Keratinocyte (primary cell): ENCODE data around the gene HNRNPA2B1. TPM values are rescaled to one million over a fixed set of nuclear protein-coding genes. Genes with fewer than 3 reads are reported as not detected.

Source experiments
- DNase-seq: peaks from one replicate; pipeline ENCODE4 v3.0.0-alpha.2; 2011; ENCODE audit warnings: low read depth, missing footprints, low spot score
- FAIRE-seq: peaks from 2 replicates; lab custom pipeline; 2011; peaks lifted over from hg19 to GRCh38; lab: Jason Lieb, UNC
- H2AFZ ChIP-seq: 2 replicates; pipeline ENCODE4 v1.6.0; 2012; ENCODE audit warnings: low read length, control low read depth, inconsistent platforms; ENCODE audit not compliant: control insufficient read depth
- H3K27ac ChIP-seq: 2 replicates; pipeline ENCODE4 v1.5.1; 2011; ENCODE audit warnings: low read length; ENCODE audit not compliant: control insufficient read depth, insufficient read depth
- H3K27me3 ChIP-seq: 3 replicates; pipeline ENCODE4 v1.6.0; 2011; ENCODE audit warnings: low read length; ENCODE audit not compliant: control insufficient read depth, insufficient read depth; ENCODE audit errors: extremely low read depth
- H3K36me3 ChIP-seq, 2 experiments: 2 replicates in 1 of 2; 3 replicates in 1 of 2; pipeline ENCODE4 v1.5.1; 2011; ENCODE audit warnings: low read length in 2 of 2, mild to moderate bottlenecking in 1 of 2; ENCODE audit not compliant: control insufficient read depth in 2 of 2, insufficient read depth in 2 of 2; ENCODE audit errors: extremely low read depth in 1 of 2
- H3K4me1 ChIP-seq: 3 replicates; pipeline ENCODE4 v1.5.1; 2011; ENCODE audit warnings: low read length; ENCODE audit not compliant: control insufficient read depth, insufficient read depth; ENCODE audit errors: extremely low read depth
- H3K4me2 ChIP-seq: 3 replicates; pipeline ENCODE4 v1.6.0; 2011; ENCODE audit warnings: low read depth, low read length; ENCODE audit not compliant: control insufficient read depth, insufficient read depth; ENCODE audit errors: extremely low read depth
- H3K4me3 ChIP-seq, 3 experiments: fragments of 200-600 bp in 1 of 3; sonication (generic) in 1 of 3; 2 replicates in 2 of 3; 3 replicates in 1 of 3; pipeline ENCODE4 v1.5.1; 2011 to 2016; ENCODE audit warnings: low read length in 3 of 3, mild to moderate bottlenecking in 3 of 3, control low read depth in 2 of 3, inconsistent platforms in 1 of 3, low read depth in 1 of 3, mixed read lengths in 1 of 3, mixed run types in 1 of 3, moderate library complexity in 1 of 3; ENCODE audit not compliant: control insufficient read depth in 2 of 3, insufficient read depth in 2 of 3; ENCODE audit errors: extremely low read depth in 1 of 3
- H3K79me2 ChIP-seq: 2 replicates; pipeline ENCODE4 v1.6.0; 2012; ENCODE audit warnings: low read length; ENCODE audit not compliant: control insufficient read depth, insufficient read depth
- H3K9ac ChIP-seq: 3 replicates; pipeline ENCODE4 v1.6.0; 2011; ENCODE audit warnings: low read length; ENCODE audit not compliant: control insufficient read depth, insufficient read depth; ENCODE audit errors: extremely low read depth
- H3K9me1 ChIP-seq: 3 replicates; pipeline ENCODE4 v1.6.0; 2011; ENCODE audit warnings: low read length; ENCODE audit not compliant: control insufficient read depth, insufficient read depth; ENCODE audit errors: extremely low read depth
- H3K9me3 ChIP-seq: 2 replicates; pipeline ENCODE4 v1.5.1; 2012; ENCODE audit warnings: low read depth, low read length; ENCODE audit not compliant: control insufficient read depth
- H4K20me1 ChIP-seq: 3 replicates; pipeline ENCODE4 v1.6.0; 2011; ENCODE audit warnings: low read length; ENCODE audit not compliant: control insufficient read depth, insufficient read depth; ENCODE audit errors: extremely low read depth
- EZH2 ChIP-seq: IDR thresholded peaks from one replicate; pipeline ENCODE4 v1.6.1; 2012; ENCODE audit warnings: inconsistent platforms, mild to moderate bottlenecking, low read length, moderate library complexity
- dilution Hi-C: fragments of 300-500 bp; cut with MboI; formaldehyde crosslinking; loops from one replicate; pipeline ENCODE4 v1.7.0; 2020; ENCODE audit warnings: low sequenced_read_pairs; ENCODE audit not compliant: extremely low pct_ligation_motif_present
- polyA plus RNA-seq, 5 experiments: library from polyadenylated mRNA; depleted of rRNA in 3 of 5; stranded (reverse) in 3 of 5; stranded (forward) in 1 of 5; unstranded in 1 of 5; fragments of >200 nt; gene quantifications; 1 replicate in 1 of 5; 2 replicates in 3 of 5; 3 replicates in 1 of 5; pipeline versions ENCODE4 v1.2.1 to v1.2.3, GENCODE V29; 2011 to 2012; ENCODE audit warnings: missing spikeins in 2 of 5, low read depth in 1 of 5, low replicate concordance in 1 of 5
- TF ChIP-seq, protein P1 (sequence below), 3 experiments: IDR thresholded peaks in 1 of 3; conservative IDR thresholded peaks in 1 of 3; optimal IDR thresholded peaks in 1 of 3; 2 replicates in 2 of 3; 3 replicates in 1 of 3; pipeline versions ENCODE3 to v1.5.1; 2011; ENCODE audit warnings: low read length in 3 of 3, mild to moderate bottlenecking in 3 of 3, moderate library complexity in 2 of 3, control low read depth in 1 of 3, inconsistent platforms in 1 of 3; ENCODE audit not compliant: insufficient read depth in 2 of 3; ENCODE audit errors: extremely low read depth in 1 of 3

HNRNPA2B1 gene
- polyA plus RNA-seq, 1 donor (not counting 4 experiments of a cell fraction or from before 2014, with no cell fraction given), result 511 TPM

GRCh38 chr7:26180792-26181198 lies 19.8 kb downstream of the HNRNPA2B1 start:
- Histone ChIP-seq H3K36me3 (no peaks in the 10 kb centered on the region), H3K4me1 (no peaks in the 10 kb centered on the region), H3K9me1 (no peaks in the 10 kb centered on the region), H3K27me3 (no peaks in the 10 kb centered on the region), H3K4me3 (no peak overlapping the region), H3K9me3 (no peaks in the 10 kb centered on the region), H3K27ac (no peak overlapping the region), H3K79me2 (no peaks in the 10 kb centered on the region), H3K4me2 (no peak overlapping the region), H2AFZ (no peak overlapping the region), H3K9ac (no peak overlapping the region), H4K20me1 (peaks cover 6% of the 10 kb centered on the region)
- no peak for TF ChIP-seq EZH2
- TF ChIP-seq, protein P1, sequence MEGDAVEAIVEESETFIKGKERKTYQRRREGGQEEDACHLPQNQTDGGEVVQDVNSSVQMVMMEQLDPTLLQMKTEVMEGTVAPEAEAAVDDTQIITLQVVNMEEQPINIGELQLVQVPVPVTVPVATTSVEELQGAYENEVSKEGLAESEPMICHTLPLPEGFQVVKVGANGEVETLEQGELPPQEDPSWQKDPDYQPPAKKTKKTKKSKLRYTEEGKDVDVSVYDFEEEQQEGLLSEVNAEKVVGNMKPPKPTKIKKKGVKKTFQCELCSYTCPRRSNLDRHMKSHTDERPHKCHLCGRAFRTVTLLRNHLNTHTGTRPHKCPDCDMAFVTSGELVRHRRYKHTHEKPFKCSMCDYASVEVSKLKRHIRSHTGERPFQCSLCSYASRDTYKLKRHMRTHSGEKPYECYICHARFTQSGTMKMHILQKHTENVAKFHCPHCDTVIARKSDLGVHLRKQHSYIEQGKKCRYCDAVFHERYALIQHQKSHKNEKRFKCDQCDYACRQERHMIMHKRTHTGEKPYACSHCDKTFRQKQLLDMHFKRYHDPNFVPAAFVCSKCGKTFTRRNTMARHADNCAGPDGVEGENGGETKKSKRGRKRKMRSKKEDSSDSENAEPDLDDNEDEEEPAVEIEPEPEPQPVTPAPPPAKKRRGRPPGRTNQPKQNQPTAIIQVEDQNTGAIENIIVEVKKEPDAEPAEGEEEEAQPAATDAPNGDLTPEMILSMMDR (optimal IDR thresholded peaks at IDR 0.05 in 1 of 3, IDR thresholded peaks at IDR 0.05 in 1 of 3, conservative IDR thresholded peaks at IDR 0.05 in 1 of 3; ENCODE audit: extremely low read depth in 1 of 3, insufficient read depth in 2 of 3, low read length in 3 of 3), result no peak
- no peak for FAIRE-seq
- dilution Hi-C loops, result no loop called here
- no peak for DNase-seq

- FAIRE-seq, result no peak
- Histone ChIP-seq H3K4me3 (no peak overlapping the region), H3K9ac (no peak overlapping the region), H3K9me3 (no peaks in the 10 kb centered on the region), H4K20me1 (peaks cover 6% of the 10 kb centered on the region), H3K4me1 (no peaks in the 10 kb centered on the region), H3K27ac (no peak overlapping the region), H3K27me3 (no peaks in the 10 kb centered on the region), H3K79me2 (no peaks in the 10 kb centered on the region), H3K9me1 (no peaks in the 10 kb centered on the region), H3K36me3 (no peaks in the 10 kb centered on the region), H2AFZ (no peak overlapping the region), H3K4me2 (no peak overlapping the region)
- dilution Hi-C loops, result no loop called here
- DNase-seq, result no peak
- no peak for TF ChIP-seq EZH2
- TF ChIP-seq, protein P1 (optimal IDR thresholded peaks at IDR 0.05 in 1 of 3, IDR thresholded peaks at IDR 0.05 in 1 of 3, conservative IDR thresholded peaks at IDR 0.05 in 1 of 3; ENCODE audit: extremely low read depth in 1 of 3, insufficient read depth in 2 of 3, low read length in 3 of 3), result no peak
Measured at GRCh38 chr7:26179826-26180497, 20.6 kb downstream of the HNRNPA2B1 start.
